HCT116 (cell line): Measurements from ENCODE around the gene MYDGF. TPM values are rescaled to one million over a fixed set of nuclear protein-coding genes. Genes with fewer than 3 reads are reported as not detected.

Experiments
- ATAC-seq: fragments of 200-7000 bp; cut with Tn5 transposase; 2 replicates; pipeline ENCODE4 v1.9.1; 2020; ENCODE audit warnings: mild to moderate bottlenecking, moderate library complexity
- BruUV-seq: library from RNA; stranded (reverse); fragments of 400-500 nt; replicated peaks from 2 replicates; lab custom pipeline; 2021; lab: Mats Ljungman, UMichigan
- CTCF ChIA-PET: fragments of 300-600 bp; sonication (Branson Sonifier 250); formaldehyde crosslinking; loops from one replicate; lab custom pipeline; 2021; ENCODE audit warnings: antibody characterized with exemption; lab: Charles Lee
- POLR2A ChIA-PET: fragments of 300-600, 350-600 bp; sonication (Branson Sonifier 250); formaldehyde crosslinking; loops from one replicate; lab custom pipeline; 2021; ENCODE audit warnings: antibody characterized with exemption; lab: Charles Lee
- RAD21 ChIA-PET, 2 experiments: fragments of 300-600 bp; sonication (Branson Sonifier 250); formaldehyde crosslinking; loops; one replicate each; lab custom pipeline; 2023; ENCODE audit warnings: low total read pairs in 2 of 2; ENCODE audit not compliant: uncharacterized antibody in 2 of 2, unreplicated experiment in 2 of 2, low non-redundant PET in 1 of 2; lab: Charles Lee
- DNase-seq: peaks from one replicate; pipeline ENCODE4 v3.0.0-alpha.2; 2010; ENCODE audit warnings: low read depth, low spot score
- H2AFZ ChIP-seq: fragments of 200-600 bp; shearing (Covaris generic), sonication (generic); 2 replicates; pipeline ENCODE4 v1.6.1; 2017; ENCODE audit warnings: low read depth, mixed run types, mixed read lengths, antibody characterized with exemption, low read length; ENCODE audit not compliant: poor library complexity, severe bottlenecking
- H3K27ac ChIP-seq: 2 replicates; pipeline ENCODE4 v1.5.1; 2012; ENCODE audit warnings: low read depth, low read length
- H3K27me3 ChIP-seq: fragments of 200-600 bp; sonication (generic); 2 replicates; pipeline ENCODE4 v1.6.1; 2016; ENCODE audit warnings: mixed run types, low read length, mixed read lengths; ENCODE audit not compliant: insufficient read depth
- H3K36me3 ChIP-seq, 2 experiments: fragments of 200-500 bp in 1 of 2; fragments of 200-600 bp in 1 of 2; sonication (Bioruptor generic) in 1 of 2; sonication (generic) in 1 of 2; 2 replicates each; pipeline versions ENCODE4 v1.5.1 to v1.6.1; 2014 to 2016; ENCODE audit warnings: low read length in 2 of 2, inconsistent platforms in 1 of 2, mixed read lengths in 1 of 2, mixed run types in 1 of 2; ENCODE audit not compliant: insufficient read depth in 2 of 2, control insufficient read depth in 1 of 2
- H3K4me1 ChIP-seq, 2 experiments: fragments of 200-600 bp in 1 of 2; sonication (generic) in 1 of 2; 2 replicates each; pipeline versions ENCODE4 v1.5.1 to v1.6.1; 2012 to 2017; ENCODE audit warnings: low read length in 2 of 2, inconsistent platforms in 1 of 2, mild to moderate bottlenecking in 1 of 2, mixed read lengths in 1 of 2, mixed run types in 1 of 2, moderate library complexity in 1 of 2; ENCODE audit not compliant: insufficient read depth in 2 of 2, control insufficient read depth in 1 of 2
- H3K4me2 ChIP-seq: fragments of 200-600 bp; sonication (generic); 2 replicates; pipeline ENCODE4 v1.6.1; 2017; ENCODE audit warnings: mixed run types, low read length, mixed read lengths
- H3K4me3 ChIP-seq, 2 experiments: fragments of 200-600 bp in 1 of 2; sonication (generic) in 1 of 2; replicated peaks in 1 of 2; 2 replicates each; pipeline ENCODE4 v1.5.1; 2011 to 2016; ENCODE audit warnings: low read length in 2 of 2, control low read depth in 1 of 2, low read depth in 1 of 2, mild to moderate bottlenecking in 1 of 2, mixed read lengths in 1 of 2, mixed run types in 1 of 2
- H3K79me2 ChIP-seq: fragments of 200-600 bp; sonication (generic); 2 replicates; pipeline ENCODE4 v1.6.1; 2017; ENCODE audit warnings: mild to moderate bottlenecking, mixed run types, low read length, moderate library complexity, mixed read lengths; ENCODE audit not compliant: insufficient read depth
- H3K9ac ChIP-seq: fragments of 200-600 bp; sonication (generic); 2 replicates; pipeline ENCODE4 v1.6.1; 2016; ENCODE audit warnings: low read length, mixed read lengths
- H3K9me2 ChIP-seq: fragments of 200-600 bp; sonication (generic), shearing (Covaris generic); 2 replicates; pipeline ENCODE4 v1.6.1; 2017; ENCODE audit warnings: mixed run types, mild to moderate bottlenecking, moderate library complexity; ENCODE audit not compliant: insufficient read depth
- H3K9me3 ChIP-seq, 2 experiments: fragments of 200-500 bp in 1 of 2; fragments of 200-600 bp in 1 of 2; sonication (Bioruptor generic) in 1 of 2; sonication (generic) in 1 of 2; 2 replicates each; pipeline ENCODE4 v1.6.1; 2014 to 2017; ENCODE audit warnings: low read length in 2 of 2, mixed read lengths in 2 of 2, inconsistent platforms in 1 of 2, low read depth in 1 of 2, mild to moderate bottlenecking in 1 of 2, mixed run types in 1 of 2, moderate library complexity in 1 of 2; ENCODE audit not compliant: control insufficient read depth in 1 of 2, insufficient read depth in 1 of 2
- H4K20me1 ChIP-seq: fragments of 200-600 bp; sonication (generic), shearing (Covaris generic); 2 replicates; pipeline ENCODE4 v1.6.1; 2017; ENCODE audit warnings: mixed run types, mild to moderate bottlenecking, moderate library complexity; ENCODE audit not compliant: insufficient read depth
- ATF3 ChIP-seq: IDR thresholded peaks from 2 replicates; pipeline ENCODE4 v1.6.1; 2012
- CEBPB ChIP-seq: IDR thresholded peaks from 2 replicates; pipeline ENCODE4 v1.6.1; 2012; ENCODE audit warnings: low read depth
- EZH2 ChIP-seq: fragments of 200-600 bp; sonication (generic); IDR thresholded peaks from 2 replicates; pipeline ENCODE4 v1.6.1; 2017; ENCODE audit warnings: antibody characterized with exemption, mixed run types
- FOSL1 ChIP-seq: IDR thresholded peaks from 2 replicates; pipeline ENCODE4 v1.6.1; 2012; ENCODE audit warnings: low read depth
- POLR2A ChIP-seq: IDR thresholded peaks from 2 replicates; pipeline ENCODE4 v1.7.0; 2011; ENCODE audit warnings: borderline replicate concordance; ENCODE audit not compliant: insufficient read depth, insufficient read length; ENCODE audit errors: extremely low read depth
- POLR2AphosphoS5 ChIP-seq: IDR thresholded peaks from 2 replicates; pipeline ENCODE4 v1.6.1; 2011; ENCODE audit warnings: mild to moderate bottlenecking, low read depth, low read length, moderate library complexity
- RAD21 ChIP-seq: IDR thresholded peaks from 2 replicates; pipeline ENCODE4 v1.6.1; 2012; ENCODE audit warnings: low read depth, mild to moderate bottlenecking
- SIN3A ChIP-seq: IDR thresholded peaks from 2 replicates; pipeline ENCODE4 v1.6.1; 2012; ENCODE audit warnings: low read depth
- SRF ChIP-seq: IDR thresholded peaks from 2 replicates; pipeline ENCODE4 v1.6.1; 2012; ENCODE audit warnings: low read depth
- TCF7L2 ChIP-seq: IDR thresholded peaks from 2 replicates; pipeline ENCODE4 v1.7.0; 2011; ENCODE audit warnings: borderline replicate concordance, inconsistent platforms; ENCODE audit not compliant: insufficient read depth, insufficient read length; ENCODE audit errors: extremely low read depth
- YY1 ChIP-seq: IDR thresholded peaks from 2 replicates; pipeline ENCODE4 v1.6.1; 2011; ENCODE audit warnings: low read length, low read depth, moderate library complexity, mild to moderate bottlenecking; ENCODE audit not compliant: insufficient replicate concordance; ENCODE audit errors: extremely low read depth
- ZBTB33 ChIP-seq: IDR thresholded peaks from 2 replicates; pipeline ENCODE4 v1.6.1; 2011; ENCODE audit warnings: mild to moderate bottlenecking, low read length, moderate library complexity; ENCODE audit not compliant: insufficient replicate concordance; ENCODE audit errors: extremely low read depth
- ZFX ChIP-seq: fragments of 450-650 bp; IDR thresholded peaks from 2 replicates; pipeline ENCODE4 v1.6.1; 2017
- ZNF274 ChIP-seq: fragments of 200-500 bp; sonication (Bioruptor generic); IDR thresholded peaks from 2 replicates; pipeline ENCODE4 v1.6.1; 2014; ENCODE audit warnings: mild to moderate bottlenecking, low read depth, low read length, inconsistent platforms
- intact Hi-C: fragments of 100-400 bp; cut with micrococcal nuclease; formaldehyde crosslinking; loops from 2 replicates; pipeline ENCODE4 v1.10.0; 2022
- total RNA-seq: library from RNA; stranded (reverse); gene quantifications from one replicate; pipeline ENCODE4 v1.2.1, GENCODE V29; 2021; ENCODE audit not compliant: unreplicated experiment

The MYDGF gene
- total RNA-seq, 1 experiment from 2014 or later = 110 TPM

- POLR2A ChIA-PET = no interaction called here
- H3K4me1 ChIP-seq = peaks cover 17 to 29% of the 10 kb centered on the region in 2 experiments
- ATAC-seq = no peak
- RAD21 ChIA-PET = no interaction called here
- CTCF ChIA-PET = no interaction called here
- intact Hi-C loops = no loop called here
- no peak overlapping the region; the same call in 1 of the 2 replicates for H3K27ac ChIP-seq
- BruUV-seq = no TSS peak
- H3K27me3 ChIP-seq = no peaks in the 10 kb centered on the region
- H4K20me1 ChIP-seq = no peaks in the 10 kb centered on the region
- no peaks in the 10 kb centered on the region for H3K9me2 ChIP-seq
- TF ChIP-seq SRF (no peak), EZH2 (no peak), ZNF274 (no peak), YY1 (no peak), ATF3 (no peak)
- TF ChIP-seq, all 23 proteins: peak for 0
- DNase-seq = no peak
- no peak overlapping the region for H3K9ac ChIP-seq
- peaks cover 0 to 47% of the 10 kb centered on the region in 2 experiments; a peak in 2 of 4 replicates for H3K36me3 ChIP-seq
- H3K9me3 ChIP-seq = no peaks in the 10 kb centered on the region
- no peak overlapping the region for H3K4me2 ChIP-seq
- H3K4me3 ChIP-seq = no peak overlapping the region
- H3K79me2 ChIP-seq = peaks cover 25% of the 10 kb centered on the region; the same call in 1 of the 2 replicates
- H2AFZ ChIP-seq = no peak overlapping the region
Measured at GRCh38 chr19:4709440-4710280, 39.5 kb upstream of the MYDGF start.

GRCh38 chr19:4707956-4708650, 38.0 kb upstream of the MYDGF start:
- H4K20me1 ChIP-seq = no peaks in the 10 kb centered on the region
- no peaks in the 10 kb centered on the region for H3K27me3 ChIP-seq
- H3K36me3 ChIP-seq = peaks cover 3 to 54% of the 10 kb centered on the region in 2 experiments; a peak in 3 of 4 replicates
- DNase-seq (no peak), ATAC-seq (no peak)
- no TSS peak for BruUV-seq
- H3K9ac ChIP-seq = no peak overlapping the region
- H3K4me2 ChIP-seq = no peak overlapping the region
- CTCF ChIA-PET = no interaction called here
- H3K4me3 ChIP-seq = no peak overlapping the region
- no peaks in the 10 kb centered on the region for H3K9me3 ChIP-seq
- POLR2A ChIA-PET = no interaction called here
- H2AFZ ChIP-seq = no peak overlapping the region
- intact Hi-C loops = no loop called here
- peaks cover 22% of the 10 kb centered on the region; the same call in 1 of the 2 replicates for H3K79me2 ChIP-seq
- no peaks in the 10 kb centered on the region for H3K9me2 ChIP-seq
- H3K27ac ChIP-seq = no peak overlapping the region
- H3K4me1 ChIP-seq = peaks cover 5 to 14% of the 10 kb centered on the region in 2 experiments
- RAD21 ChIA-PET = no interaction called here
- TF ChIP-seq POLR2AphosphoS5 (no peak), FOSL1 (no peak), ATF3 (no peak), YY1 (no peak), SIN3A (no peak), RAD21 (no peak), CEBPB (no peak), TCF7L2 (no peak), ZBTB33 (no peak), POLR2A (no peak), ZFX (no peak), EZH2 (no peak)
